ENCODE data around the gene CD300E. TPM values are rescaled to one million over a fixed set of nuclear protein-coding genes. Genes with fewer than 3 reads are reported as not detected.

Gene CD300E
- total RNA-seq, 1 experiment from 2014 or later: not detected

DNA sequence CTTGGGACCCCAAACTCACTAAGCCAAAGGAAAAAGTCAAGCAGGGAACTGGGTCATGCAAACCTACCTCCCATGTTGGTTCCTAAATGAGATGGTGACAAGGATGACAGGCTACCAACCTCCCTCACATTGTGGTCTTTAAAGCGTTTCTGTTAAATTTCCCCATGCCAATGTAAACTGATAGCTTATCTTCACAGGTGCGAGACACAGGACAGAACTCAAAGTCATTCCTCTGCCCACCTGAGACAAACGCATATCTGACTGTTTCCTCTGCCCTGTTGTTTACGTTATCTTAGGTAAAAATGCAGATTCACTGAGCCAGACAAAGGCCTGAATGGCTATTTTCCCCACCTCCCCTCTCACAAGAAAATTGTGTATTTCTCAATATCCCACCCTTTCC, 19.0 kb upstream of the CD300E start:
- CTCF ChIA-PET: no interaction called here
- no peak for TF ChIP-seq EZH2 (IDR thresholded peaks at IDR 0.05; ENCODE audit: low read length, unreplicated experiment)
- TF ChIP-seq, protein P1, sequence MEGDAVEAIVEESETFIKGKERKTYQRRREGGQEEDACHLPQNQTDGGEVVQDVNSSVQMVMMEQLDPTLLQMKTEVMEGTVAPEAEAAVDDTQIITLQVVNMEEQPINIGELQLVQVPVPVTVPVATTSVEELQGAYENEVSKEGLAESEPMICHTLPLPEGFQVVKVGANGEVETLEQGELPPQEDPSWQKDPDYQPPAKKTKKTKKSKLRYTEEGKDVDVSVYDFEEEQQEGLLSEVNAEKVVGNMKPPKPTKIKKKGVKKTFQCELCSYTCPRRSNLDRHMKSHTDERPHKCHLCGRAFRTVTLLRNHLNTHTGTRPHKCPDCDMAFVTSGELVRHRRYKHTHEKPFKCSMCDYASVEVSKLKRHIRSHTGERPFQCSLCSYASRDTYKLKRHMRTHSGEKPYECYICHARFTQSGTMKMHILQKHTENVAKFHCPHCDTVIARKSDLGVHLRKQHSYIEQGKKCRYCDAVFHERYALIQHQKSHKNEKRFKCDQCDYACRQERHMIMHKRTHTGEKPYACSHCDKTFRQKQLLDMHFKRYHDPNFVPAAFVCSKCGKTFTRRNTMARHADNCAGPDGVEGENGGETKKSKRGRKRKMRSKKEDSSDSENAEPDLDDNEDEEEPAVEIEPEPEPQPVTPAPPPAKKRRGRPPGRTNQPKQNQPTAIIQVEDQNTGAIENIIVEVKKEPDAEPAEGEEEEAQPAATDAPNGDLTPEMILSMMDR (conservative IDR thresholded peaks at IDR 0.05; ENCODE audit: low read depth, low read length): no peak
- no peak for TF ChIP-seq EZH2phosphoT487 (IDR thresholded peaks at IDR 0.05; ENCODE audit: borderline replicate concordance, low read length)
- H3K79me2 ChIP-seq (ENCODE audit: low read length): no peaks in the 10 kb centered on the region
- H3K4me1 ChIP-seq (ENCODE audit: insufficient read depth, low read length): no peaks in the 10 kb centered on the region
- H3K9ac ChIP-seq (ENCODE audit: low read length): no peak overlapping the region
- H3K27me3 ChIP-seq (ENCODE audit: low read length): peaks cover 85% of the 10 kb centered on the region
- no peak overlapping the region for H3K4me2 ChIP-seq (ENCODE audit: low read length)
- H3K9me3 ChIP-seq (ENCODE audit: low read length): no peaks in the 10 kb centered on the region
- no peaks in the 10 kb centered on the region for H3K9me2 ChIP-seq (replicated peaks; ENCODE audit: low read length)
- H3K4me3 ChIP-seq (ENCODE audit: low read length): no peak overlapping the region
- no TSS peak for BruUV-seq (replicated peaks)
- no peaks in the 10 kb centered on the region for H3F3A ChIP-seq (ENCODE audit: low read length, unreplicated experiment)
- POLR2A ChIA-PET (ENCODE audit: unreplicated experiment): no interaction called here
- intact Hi-C loops (cut with micrococcal nuclease): no loop called here
- H3K27ac ChIP-seq (ENCODE audit: low read length): no peak overlapping the region
- DNase-seq: no peak
- no peak for ATAC-seq
- no peaks in the 10 kb centered on the region for H3K36me3 ChIP-seq (ENCODE audit: low read depth, low read length)
- no peak overlapping the region for H2AFZ ChIP-seq (ENCODE audit: low read length)
- H4K20me1 ChIP-seq (ENCODE audit: low read length): no peaks in the 10 kb centered on the region

DNA sequence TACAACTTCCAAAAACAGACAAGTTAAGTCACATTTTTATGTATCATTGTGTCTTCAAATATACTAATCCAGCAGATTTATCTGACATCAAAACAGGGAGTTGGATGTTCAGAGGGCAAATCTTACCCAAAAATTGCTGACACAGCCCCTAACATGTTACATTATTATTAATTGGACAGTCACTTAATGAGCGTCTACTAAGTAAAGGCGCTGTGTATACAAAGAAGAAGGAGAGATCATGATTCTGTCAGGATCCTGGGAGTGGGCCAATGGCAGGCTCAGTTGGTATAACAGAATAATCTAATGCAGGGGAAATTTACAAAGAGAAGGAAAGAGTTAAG, 18.4 kb upstream of the CD300E start:
- Histone ChIP-seq H3F3A (ENCODE audit: low read length, unreplicated experiment) (no peaks in the 10 kb centered on the region), H3K36me3 (ENCODE audit: low read depth, low read length) (no peaks in the 10 kb centered on the region), H3K4me1 (ENCODE audit: insufficient read depth, low read length) (no peaks in the 10 kb centered on the region), H3K27ac (ENCODE audit: low read length) (no peak overlapping the region), H4K20me1 (ENCODE audit: low read length) (no peaks in the 10 kb centered on the region), H3K27me3 (ENCODE audit: low read length) (peaks cover 86% of the 10 kb centered on the region), H3K4me3 (ENCODE audit: low read length) (no peak overlapping the region), H3K9me2 (replicated peaks; ENCODE audit: low read length) (no peaks in the 10 kb centered on the region), H2AFZ (ENCODE audit: low read length) (no peak overlapping the region), H3K4me2 (ENCODE audit: low read length) (no peak overlapping the region), H3K9me3 (ENCODE audit: low read length) (no peaks in the 10 kb centered on the region), H3K79me2 (ENCODE audit: low read length) (no peaks in the 10 kb centered on the region), H3K9ac (ENCODE audit: low read length) (no peak overlapping the region)
- ATAC-seq (no peak), DNase-seq (no peak)
- CTCF ChIA-PET: no interaction called here
- no TSS peak for BruUV-seq (replicated peaks)
- no peak for TF ChIP-seq EZH2phosphoT487 (IDR thresholded peaks at IDR 0.05; ENCODE audit: borderline replicate concordance, low read length)
- no peak for TF ChIP-seq EZH2 (IDR thresholded peaks at IDR 0.05; ENCODE audit: low read length, unreplicated experiment)
- TF ChIP-seq, protein P1 (conservative IDR thresholded peaks at IDR 0.05; ENCODE audit: low read depth, low read length): no peak
- POLR2A ChIA-PET (ENCODE audit: unreplicated experiment): no interaction called here
- intact Hi-C loops (cut with micrococcal nuclease): no loop called here

DNA sequence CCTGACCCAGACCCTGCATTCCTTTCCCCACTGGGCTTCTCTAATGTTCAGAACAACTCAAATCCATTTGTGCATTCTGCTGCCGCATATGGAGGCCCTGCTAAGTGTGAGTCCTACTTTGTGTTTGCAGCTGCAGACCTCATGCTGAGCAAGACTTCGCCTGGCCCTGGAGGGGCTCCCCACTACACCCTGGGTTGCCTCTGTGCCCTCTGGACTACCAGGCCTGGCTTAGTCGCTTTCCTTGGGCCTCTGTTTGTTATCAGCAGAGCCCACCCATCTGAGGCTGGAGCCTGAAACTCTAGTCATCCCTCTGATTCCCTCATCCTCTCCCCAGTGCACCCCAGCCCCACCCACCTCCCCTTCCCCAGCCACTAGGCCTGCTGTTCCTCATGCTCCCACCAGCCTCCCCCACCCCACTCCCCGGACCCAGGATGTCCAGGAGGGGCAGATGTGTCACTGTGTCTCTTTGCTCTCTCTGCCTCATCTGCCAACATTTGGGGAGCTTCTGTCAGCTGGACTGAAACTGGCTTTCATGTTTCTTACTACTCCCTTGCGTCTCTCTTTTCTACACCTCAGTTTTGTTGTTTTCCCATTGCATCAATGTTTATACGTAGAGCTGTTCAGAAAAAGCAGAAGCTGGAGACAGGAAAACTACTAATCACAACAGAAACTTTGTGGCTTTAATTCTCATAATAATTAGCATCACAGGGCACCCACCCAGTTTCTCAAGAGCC, 17.9 kb upstream of the CD300E start:
- Histone ChIP-seq H3K27me3 (ENCODE audit: low read length) (peaks cover 89% of the 10 kb centered on the region), H3K4me2 (ENCODE audit: low read length) (no peak overlapping the region), H3K36me3 (ENCODE audit: low read depth, low read length) (no peaks in the 10 kb centered on the region), H3K9me2 (replicated peaks; ENCODE audit: low read length) (no peaks in the 10 kb centered on the region), H3K9me3 (ENCODE audit: low read length) (no peaks in the 10 kb centered on the region), H3K79me2 (ENCODE audit: low read length) (no peaks in the 10 kb centered on the region), H4K20me1 (ENCODE audit: low read length) (no peaks in the 10 kb centered on the region), H3K4me3 (ENCODE audit: low read length) (no peak overlapping the region), H3K9ac (ENCODE audit: low read length) (no peak overlapping the region), H2AFZ (ENCODE audit: low read length) (no peak overlapping the region), H3F3A (ENCODE audit: low read length, unreplicated experiment) (no peaks in the 10 kb centered on the region), H3K4me1 (ENCODE audit: insufficient read depth, low read length) (no peaks in the 10 kb centered on the region), H3K27ac (ENCODE audit: low read length) (no peak overlapping the region)
- ATAC-seq (no peak), DNase-seq (no peak)
- no TSS peak for BruUV-seq (replicated peaks)
- intact Hi-C loops (cut with micrococcal nuclease): no loop called here
- ChIA-PET CTCF (no interaction called here), POLR2A (ENCODE audit: unreplicated experiment) (no interaction called here)
- TF ChIP-seq EZH2 (IDR thresholded peaks at IDR 0.05; ENCODE audit: low read length, unreplicated experiment) (no peak), EZH2phosphoT487 (IDR thresholded peaks at IDR 0.05; ENCODE audit: borderline replicate concordance, low read length) (no peak)
- TF ChIP-seq, protein P1 (conservative IDR thresholded peaks at IDR 0.05; ENCODE audit: low read depth, low read length): no peak

Data from PC-3 (cell line).